ENCODE measurements around the gene NEB. TPM values are rescaled to one million over a fixed set of nuclear protein-coding genes. Genes with fewer than 3 reads are reported as not detected.

The NEB gene
- total RNA-seq, 1 donor from 2014 or later = 5.0 TPM

- H3K27me3 Mint-ChIP-seq = no peaks in the 10 kb centered on the region
- no peaks in the 10 kb centered on the region for H3K4me1 Mint-ChIP-seq (ENCODE audit: unreplicated experiment)
- no peak overlapping the region for H3K4me3 Mint-ChIP-seq
- no peak for DNase-seq (ENCODE audit: extremely low spot score, unreplicated experiment)
- H3K9me3 Mint-ChIP-seq = no peaks in the 10 kb centered on the region
- no peak for TF ChIP-seq CTCF (conservative IDR thresholded peaks at IDR 0.05)
- H3K36me3 Mint-ChIP-seq = peaks cover 42% of the 10 kb centered on the region
- no peak overlapping the region for H3K27ac Mint-ChIP-seq
These were observed 252.5 kb downstream of the NEB start for GRCh38 chr2:151481744-151482143.

- no peak overlapping the region for H3K27ac Mint-ChIP-seq
- H3K4me1 Mint-ChIP-seq (ENCODE audit: unreplicated experiment) = no peaks in the 10 kb centered on the region
- no peak for TF ChIP-seq CTCF (conservative IDR thresholded peaks at IDR 0.05)
- H3K9me3 Mint-ChIP-seq = no peaks in the 10 kb centered on the region
- H3K4me3 Mint-ChIP-seq = no peak overlapping the region
- DNase-seq (ENCODE audit: extremely low spot score, unreplicated experiment) = no peak
- H3K36me3 Mint-ChIP-seq = peaks cover 42% of the 10 kb centered on the region
- H3K27me3 Mint-ChIP-seq = no peaks in the 10 kb centered on the region
These were observed 256.3 kb downstream of the NEB start for GRCh38 chr2:151478011-151478410.

- Mint-ChIP-seq H3K4me3 (no peak overlapping the region), H3K9me3 (no peaks in the 10 kb centered on the region), H3K27ac (no peak overlapping the region), H3K36me3 (peaks cover 44% of the 10 kb centered on the region), H3K27me3 (no peaks in the 10 kb centered on the region), H3K4me1 (ENCODE audit: unreplicated experiment) (no peaks in the 10 kb centered on the region)
- TF ChIP-seq CTCF (conservative IDR thresholded peaks at IDR 0.05) = no peak
- no peak for DNase-seq (ENCODE audit: extremely low spot score, unreplicated experiment)
These were observed 258.0 kb downstream of the NEB start for GRCh38 chr2:151476287-151476686.

- no peaks in the 10 kb centered on the region for H3K27me3 Mint-ChIP-seq
- no peak for TF ChIP-seq CTCF (conservative IDR thresholded peaks at IDR 0.05)
- H3K4me1 Mint-ChIP-seq (ENCODE audit: unreplicated experiment) = no peaks in the 10 kb centered on the region
- H3K36me3 Mint-ChIP-seq = peaks cover 47% of the 10 kb centered on the region
- no peaks in the 10 kb centered on the region for H3K9me3 Mint-ChIP-seq
- H3K27ac Mint-ChIP-seq = no peak overlapping the region
- no peak overlapping the region for H3K4me3 Mint-ChIP-seq
- DNase-seq (ENCODE audit: extremely low spot score, unreplicated experiment) = no peak
These were observed 259.2 kb downstream of the NEB start for GRCh38 chr2:151475071-151475470.

- TF ChIP-seq CTCF (conservative IDR thresholded peaks at IDR 0.05) = no peak
- no peak for DNase-seq (ENCODE audit: extremely low spot score, unreplicated experiment)
- no peaks in the 10 kb centered on the region for H3K27me3 Mint-ChIP-seq
- H3K36me3 Mint-ChIP-seq = peaks cover 56% of the 10 kb centered on the region
- H3K4me3 Mint-ChIP-seq = no peak overlapping the region
- no peaks in the 10 kb centered on the region for H3K9me3 Mint-ChIP-seq
- H3K27ac Mint-ChIP-seq = no peak overlapping the region
- no peaks in the 10 kb centered on the region for H3K4me1 Mint-ChIP-seq (ENCODE audit: unreplicated experiment)
These were observed 261.3 kb downstream of the NEB start for GRCh38 chr2:151472966-151473365.

- Mint-ChIP-seq H3K27me3 (no peaks in the 10 kb centered on the region), H3K9me3 (no peaks in the 10 kb centered on the region), H3K27ac (no peak overlapping the region), H3K36me3 (peaks cover 60% of the 10 kb centered on the region), H3K4me3 (no peak overlapping the region), H3K4me1 (ENCODE audit: unreplicated experiment) (no peaks in the 10 kb centered on the region)
- DNase-seq (ENCODE audit: extremely low spot score, unreplicated experiment) = no peak
- TF ChIP-seq CTCF (conservative IDR thresholded peaks at IDR 0.05) = no peak
These were observed 263.7 kb downstream of the NEB start for GRCh38 chr2:151470556-151470955.

Measured in type B pancreatic cell (in vitro differentiated cells).